Cardiac septum (tissue), 1 donor: ENCODE measurements around the gene RIPOR2. TPM values are rescaled to one million over a fixed set of nuclear protein-coding genes. Genes with fewer than 3 reads are reported as not detected.
A peak's percentile ranks its signal among the peaks of the same experiment; 100 is the strongest.
"Not testable (repeated sequence)": the region's sequence is repeated elsewhere in the genome, so short reads cannot be mapped to it uniquely, and the experiment has no call there.

Experiments
- DNase-seq: peaks from one replicate; pipeline ENCODE4 v3.0.0-alpha.2; 2020; ENCODE audit warnings: low spot score
- intact Hi-C: fragments of 100-400 bp; cut with DNase I; formaldehyde crosslinking; loops from one replicate; pipeline ENCODE4 v1.14.0; 2022
- total RNA-seq: library from RNA; stranded (reverse); fragmentation: NEBNext Ultra II Directional; extraction: Animal tissue kit (Norgen Biotek cat#: 25700); gene quantifications from one replicate; pipeline ENCODE4 v1.2.1, GENCODE V29; 2021
- donor health status: DM: no; HTN: no; CAD: no.

RIPOR2 gene
- total RNA-seq, 1 donor from 2014 or later, result 11.2 TPM

- no peak for DNase-seq
- intact Hi-C loops, result no loop called here
Measured at GRCh38 chr6:24957199-24957598, 21.4 kb upstream of the RIPOR2 start.

GRCh38 chr6:24953726-24954125 is 18.0 kb upstream of the RIPOR2 start:
- intact Hi-C loops, result no loop called here
- DNase-seq, result no peak

- peak; percentile 78 for DNase-seq
- intact Hi-C loops, result no loop called here
Measured at GRCh38 chr6:24951811-24952299, 16.1 kb upstream of the RIPOR2 start.

GRCh38 chr6:24950218-24950941 is 14.6 kb upstream of the RIPOR2 start:
- no peak for DNase-seq
- intact Hi-C loops, result no loop called here

GRCh38 chr6:24949020-24949569 is 13.3 kb upstream of the RIPOR2 start:
- intact Hi-C loops, result no loop called here

GRCh38 chr6:24948261-24948660 is 12.5 kb upstream of the RIPOR2 start:
- not testable (repeated sequence) for DNase-seq

More at GRCh38 chr6:24949020-24949569, 13.3 kb upstream of the RIPOR2 start:
- DNase-seq, result no peak

GRCh38 chr6:24947636-24948035 is 11.9 kb upstream of the RIPOR2 start:
- intact Hi-C loops, result no loop called here
- DNase-seq, result no peak

More at GRCh38 chr6:24948261-24948660, 12.5 kb upstream of the RIPOR2 start:
- intact Hi-C loops, result not testable (repeated sequence)

GRCh38 chr6:24945054-24945453 is 9.3 kb upstream of the RIPOR2 start:
- no peak for DNase-seq
- intact Hi-C loops, result no loop called here

GRCh38 chr6:24943774-24944173 is 8.0 kb upstream of the RIPOR2 start:
- DNase-seq, result no peak
- intact Hi-C loops, result no loop called here

- DNase-seq, result no peak
- intact Hi-C loops, result no loop called here
Measured at GRCh38 chr6:24940311-24940917, 4.7 kb upstream of the RIPOR2 start.

- intact Hi-C loops, result no loop called here
- DNase-seq, result no peak
Measured at GRCh38 chr6:24936641-24937317, 1.0 kb upstream of the RIPOR2 start.

- DNase-seq, result no peak
- intact Hi-C loops, result no loop called here
Measured at GRCh38 chr6:24933868-24934401, 1.8 kb downstream of the RIPOR2 start.

GRCh38 chr6:24933266-24933665 is 2.5 kb downstream of the RIPOR2 start:
- intact Hi-C loops, result no loop called here
- DNase-seq, result no peak

- DNase-seq, result no peak
- intact Hi-C loops, result no loop called here
Measured at GRCh38 chr6:24932832-24933231, 2.9 kb downstream of the RIPOR2 start.

- intact Hi-C loops, result no loop called here
- no peak for DNase-seq
Measured at GRCh38 chr6:24931718-24932691, 3.8 kb downstream of the RIPOR2 start.

GRCh38 chr6:24931296-24931695 is 4.5 kb downstream of the RIPOR2 start:
- no peak for DNase-seq
- intact Hi-C loops, result no loop called here

GRCh38 chr6:24930431-24930871 is 5.3 kb downstream of the RIPOR2 start:
- intact Hi-C loops, result no loop called here
- DNase-seq, result no peak

GRCh38 chr6:24929242-24929641 is 6.5 kb downstream of the RIPOR2 start:
- no peak for DNase-seq
- intact Hi-C loops, result no loop called here
